B cell (primary cell): ENCODE data around the gene RPS18. TPM values are rescaled to one million over a fixed set of nuclear protein-coding genes. Genes with fewer than 3 reads are reported as not detected.

ENCODE experiments used
- ATAC-seq: fragments of 200-7000 bp; cut with Tn5 transposase; one replicate; pipeline ENCODE4 v1.10.0; 2021; ENCODE audit warnings: low read depth, mild to moderate bottlenecking, moderate number of reproducible peaks, moderate library complexity
- CTCF ChIA-PET: fragments of 350-600 bp; sonication (Branson Sonifier 250); formaldehyde crosslinking; loops from one replicate; lab custom pipeline; 2021; ENCODE audit warnings: antibody characterized with exemption, inconsistent platforms; lab: Charles Lee
- POLR2A ChIA-PET: fragments of 350-600 bp; sonication (Branson Sonifier 250); formaldehyde crosslinking; loops from one replicate; lab custom pipeline; 2021; ENCODE audit warnings: antibody characterized with exemption; lab: Charles Lee
- DNase-seq: peaks from one replicate; pipeline ENCODE4 v3.0.0; 2013
- H2AFZ ChIP-seq: 2 replicates; pipeline ENCODE4 v1.6.1; 2012; ENCODE audit warnings: mild to moderate bottlenecking, low read depth, low read length; ENCODE audit not compliant: insufficient read depth, poor library complexity, severe bottlenecking
- H3K27ac ChIP-seq, 2 donors: 1 replicate in 1 of 2; 2 replicates in 1 of 2; pipeline ENCODE4 v1.5.1; 2012 to 2013; ENCODE audit warnings: low read length in 2 of 2, mild to moderate bottlenecking in 2 of 2, moderate library complexity in 1 of 2
- H3K27me3 ChIP-seq, 4 experiments: fragments of 200-600 bp in 1 of 4; sonication (generic) in 1 of 4; replicated peaks in 1 of 4; 1 replicate in 2 of 4; 2 replicates in 2 of 4; pipeline versions ENCODE4 v1.6.1 to v1.7.0; 2013 to 2016; ENCODE audit warnings: low read length in 3 of 4, mild to moderate bottlenecking in 2 of 4, mixed read lengths in 1 of 4, moderate library complexity in 1 of 4; ENCODE audit not compliant: insufficient read depth in 4 of 4, control insufficient read depth in 3 of 4; ENCODE audit errors: control extremely low read depth in 1 of 4
- H3K36me3 ChIP-seq, 2 experiments: replicated peaks in 1 of 2; 1 replicate in 1 of 2; 2 replicates in 1 of 2; pipeline versions ENCODE4 v1.6.1 to v1.7.1; 2013; ENCODE audit warnings: low read length in 1 of 2; ENCODE audit not compliant: insufficient read depth in 2 of 2, control insufficient read depth in 1 of 2; ENCODE audit errors: control extremely low read depth in 1 of 2, extremely low read depth in 1 of 2
- H3K4me1 ChIP-seq, 2 donors: fragments of 200-600 bp in 1 of 2; sonication (generic) in 1 of 2; 1 replicate in 1 of 2; 2 replicates in 1 of 2; pipeline versions ENCODE4 v1.5.1 to v1.6.1; 2013 to 2017; ENCODE audit warnings: low read length in 2 of 2; ENCODE audit not compliant: control insufficient read depth in 2 of 2, insufficient read depth in 2 of 2
- H3K4me2 ChIP-seq: replicated peaks from 2 replicates; pipeline ENCODE3; 2012; ENCODE audit warnings: mild to moderate bottlenecking, low read depth, low read length; ENCODE audit not compliant: poor library complexity, severe bottlenecking
- H3K4me3 ChIP-seq, 5 experiments: fragments of 200-600 bp in 1 of 5; sonication (generic) in 1 of 5; 1 replicate in 3 of 5; 2 replicates in 2 of 5; pipeline versions ENCODE4 v1.5.1 to v1.7.0; 2011 to 2016; ENCODE audit warnings: low read length in 4 of 5, mild to moderate bottlenecking in 4 of 5, low read depth in 2 of 5, control low read depth in 1 of 5, moderate library complexity in 1 of 5; ENCODE audit not compliant: insufficient read depth in 1 of 5; ENCODE audit errors: control extremely low read depth in 1 of 5, extremely low read depth in 1 of 5
- H3K79me2 ChIP-seq: fragments of 200-600 bp; sonication (generic); one replicate; pipeline ENCODE4 v1.6.0; 2016; ENCODE audit warnings: low read length; ENCODE audit not compliant: control insufficient read depth, insufficient read depth
- H3K9ac ChIP-seq: fragments of 200-600 bp; sonication (generic); 2 replicates; pipeline ENCODE4 v1.6.1; 2017; ENCODE audit warnings: mild to moderate bottlenecking, low read length, moderate library complexity
- H3K9me3 ChIP-seq, 3 donors: one replicate each; pipeline versions ENCODE4 v1.6.1 to v1.7.1; 2013; ENCODE audit warnings: low read length in 2 of 3; ENCODE audit not compliant: control insufficient read depth in 2 of 3, insufficient read depth in 1 of 3; ENCODE audit errors: control extremely low read depth in 1 of 3
- H4K20me1 ChIP-seq: 2 replicates; pipeline ENCODE4 v1.6.0; 2012; ENCODE audit warnings: mild to moderate bottlenecking, low read length; ENCODE audit not compliant: insufficient read depth, control insufficient read depth, poor library complexity, severe bottlenecking
- H3K27ac Mint-ChIP-seq: one replicate; pipeline ENCODE4 v1.8.0; 2021; ENCODE audit warnings: mixed read lengths
- H3K27me3 Mint-ChIP-seq: one replicate; pipeline ENCODE4 v1.8.0; 2021; ENCODE audit warnings: mixed read lengths
- H3K4me1 Mint-ChIP-seq: one replicate; pipeline ENCODE4 v1.8.0; 2021; ENCODE audit warnings: mixed read lengths
- H3K4me3 Mint-ChIP-seq: one replicate; pipeline ENCODE4 v1.8.0; 2021; ENCODE audit warnings: mixed read lengths
- H3K9me3 Mint-ChIP-seq: one replicate; pipeline ENCODE4 v1.8.0; 2022; ENCODE audit warnings: mixed read lengths; ENCODE audit not compliant: insufficient read depth
- CTCF ChIP-seq: fragments of 200-600 bp; IDR thresholded peaks from one replicate; pipeline ENCODE4 v1.8.0; 2022; ENCODE audit warnings: antibody characterized with exemption, mild to moderate bottlenecking
- EZH2 ChIP-seq: IDR thresholded peaks from 2 replicates; pipeline ENCODE4 v1.6.1; 2012; ENCODE audit warnings: borderline replicate concordance, low read depth, mild to moderate bottlenecking, moderate library complexity, low read length; ENCODE audit not compliant: insufficient read depth, poor library complexity, severe bottlenecking
- WGBS: methylation state at CpG from one replicate; pipeline ENCODE4 v1.1.5; 2013; ENCODE audit warnings: missing lambda C conversion rate; ENCODE audit not compliant: insufficient coverage; 5-methylcytosine and 5-hydroxymethylcytosine counted together
- intact Hi-C: fragments of 100-400 bp; cut with micrococcal nuclease; formaldehyde crosslinking; loops from one replicate; pipeline ENCODE4 v1.10.0; 2022
- polyA plus RNA-seq: library from polyadenylated mRNA; depleted of rRNA; stranded (reverse); fragments of >200 nt; gene quantifications from 2 replicates; pipeline ENCODE4 v1.2.3, GENCODE V29; 2012
- total RNA-seq, 2 donors: library from RNA; stranded (reverse); fragments of 120-200 nt in 1 of 2; gene quantifications; 1 replicate in 1 of 2; 2 replicates in 1 of 2; pipeline versions ENCODE4 v1.2.3 to v1.2.4, GENCODE V29; 2013 to 2022

The RPS18 gene
- total and polyA plus RNA-seq, 2 donors (not counting 1 experiment from before 2014, with no cell fraction given): 3,830 to 5,829 TPM

- Histone ChIP-seq H3K4me1 (peaks cover 12 to 23% of the 10 kb centered on the region in 2 donors), H4K20me1 (no peaks in the 10 kb centered on the region), H3K27me3 (no peaks in the 10 kb centered on the region), H2AFZ (no peak overlapping the region), H3K79me2 (peaks cover 9% of the 10 kb centered on the region), H3K4me2 (no peak overlapping the region), H3K27ac (no peak overlapping the region), H3K4me3 (no peak overlapping the region), H3K9ac (no peak overlapping the region), H3K36me3 (peaks cover 0 to 9% of the 10 kb centered on the region in 2 experiments), H3K9me3 (no peaks in the 10 kb centered on the region)
- Mint-ChIP-seq H3K27me3 (no peaks in the 10 kb centered on the region), H3K4me3 (no peak overlapping the region), H3K27ac (no peak overlapping the region), H3K9me3 (no peaks in the 10 kb centered on the region), H3K4me1 (peaks cover 31% of the 10 kb centered on the region)
- ChIA-PET CTCF (interaction anchor here (0.7 kb wide), 1 partner anchor 1363 kb away, joined by 3 read pairs; no protein-coding TSS in a partner anchor), POLR2A (no interaction called here)
- ATAC-seq (no peak), DNase-seq (no peak)
- intact Hi-C loops: no loop called here
- TF ChIP-seq CTCF (no peak), EZH2 (no peak)
These were observed 19.1 kb upstream of the RPS18 start for GRCh38 chr6:33252759-33253158.

- no peaks in the 10 kb centered on the region for H3K27me3 ChIP-seq
- no peaks in the 10 kb centered on the region for H3K9me3 Mint-ChIP-seq
- no CpG with 5 or more reads among the region's 4 CpGs for WGBS
- peaks cover 18% of the 10 kb centered on the region for H3K4me1 Mint-ChIP-seq
- H3K4me3 ChIP-seq: no peak overlapping the region
- no peaks in the 10 kb centered on the region for H3K9me3 ChIP-seq
- DNase-seq (no peak), ATAC-seq (no peak)
- peaks cover 1 to 14% of the 10 kb centered on the region in 2 experiments for H3K36me3 ChIP-seq
- H3K27me3 Mint-ChIP-seq: no peaks in the 10 kb centered on the region
- no peaks in the 10 kb centered on the region for H4K20me1 ChIP-seq
- no peak overlapping the region for H3K9ac ChIP-seq
- H3K4me1 ChIP-seq: peaks cover 8 to 10% of the 10 kb centered on the region in 2 donors
- CTCF ChIA-PET: interaction anchor here (0.7 to 0.8 kb wide), 2 partner anchors 10 to 396 kb away, joined by 3 read pairs; no protein-coding TSS in a partner anchor
- POLR2A ChIA-PET: interaction anchor here (1.2 kb wide), 1 partner anchor 17 kb away, joined by 3 read pairs; no protein-coding TSS in a partner anchor
- no peak overlapping the region for H3K27ac Mint-ChIP-seq
- H2AFZ ChIP-seq: no peak overlapping the region
- no peak overlapping the region for H3K27ac ChIP-seq
- peaks cover 9% of the 10 kb centered on the region for H3K79me2 ChIP-seq
- intact Hi-C loops: no loop called here
- H3K4me2 ChIP-seq: no peak overlapping the region
- H3K4me3 Mint-ChIP-seq: no peak overlapping the region
- no peak for TF ChIP-seq EZH2
- no peak for TF ChIP-seq CTCF
These were observed 17.3 kb upstream of the RPS18 start for GRCh38 chr6:33254591-33254990.
